ENCODE results near the gene ADGRV1.

Gene ADGRV1

DNA sequence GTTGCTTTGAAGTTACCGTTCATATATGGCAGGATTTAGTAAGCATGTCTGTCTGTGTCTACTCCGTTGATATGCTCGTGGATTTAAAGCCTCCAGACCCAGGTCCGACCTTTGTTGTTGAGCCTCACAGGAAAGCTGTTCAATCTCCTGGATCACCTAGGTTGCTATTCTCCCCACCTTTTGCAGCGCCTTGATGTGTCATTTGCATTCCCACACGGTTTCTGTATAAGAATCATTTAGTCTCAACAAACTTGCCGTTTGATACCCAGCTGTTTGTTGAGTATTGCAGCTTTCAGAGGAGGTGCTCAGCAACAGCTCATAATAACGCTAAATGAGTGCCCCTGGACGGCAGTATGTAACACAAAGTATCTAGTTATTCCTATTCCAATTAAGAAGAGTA lies 1.2 kb upstream of the ADGRV1 start:
- Histone ChIP-seq H3K4me3 (ENCODE audit: low read depth in 1 of 2, low read length in 2 of 2) (no peak overlapping the region), H2AFZ (ENCODE audit: low read depth, low read length) (no peak overlapping the region), H3K27me3 (ENCODE audit: insufficient read depth, low read length, poor library complexity) (peaks cover 10% of the 10 kb centered on the region), H3K4me2 (ENCODE audit: insufficient read depth, low read length) (no peak overlapping the region), H3K27ac (ENCODE audit: low read length) (no peak overlapping the region), H3K4me1 (ENCODE audit: insufficient read depth, low read length) (no peaks in the 10 kb centered on the region), H3K9ac (ENCODE audit: low read depth, low read length) (no peak overlapping the region), H4K20me1 (ENCODE audit: insufficient read depth, low read length) (no peaks in the 10 kb centered on the region), H3K36me3 (ENCODE audit: insufficient read depth, low read length) (no peaks in the 10 kb centered on the region), H3K79me2 (ENCODE audit: insufficient read depth, low read length) (no peaks in the 10 kb centered on the region), H3K9me3 (ENCODE audit: insufficient read depth, low read length, severe bottlenecking) (no peaks in the 10 kb centered on the region)
- no peak for DNase-seq
- no peak for TF ChIP-seq EZH2 (IDR thresholded peaks at IDR 0.05; ENCODE audit: borderline replicate concordance, low read depth, low read length, severe bottlenecking)
- TF ChIP-seq, protein P1, sequence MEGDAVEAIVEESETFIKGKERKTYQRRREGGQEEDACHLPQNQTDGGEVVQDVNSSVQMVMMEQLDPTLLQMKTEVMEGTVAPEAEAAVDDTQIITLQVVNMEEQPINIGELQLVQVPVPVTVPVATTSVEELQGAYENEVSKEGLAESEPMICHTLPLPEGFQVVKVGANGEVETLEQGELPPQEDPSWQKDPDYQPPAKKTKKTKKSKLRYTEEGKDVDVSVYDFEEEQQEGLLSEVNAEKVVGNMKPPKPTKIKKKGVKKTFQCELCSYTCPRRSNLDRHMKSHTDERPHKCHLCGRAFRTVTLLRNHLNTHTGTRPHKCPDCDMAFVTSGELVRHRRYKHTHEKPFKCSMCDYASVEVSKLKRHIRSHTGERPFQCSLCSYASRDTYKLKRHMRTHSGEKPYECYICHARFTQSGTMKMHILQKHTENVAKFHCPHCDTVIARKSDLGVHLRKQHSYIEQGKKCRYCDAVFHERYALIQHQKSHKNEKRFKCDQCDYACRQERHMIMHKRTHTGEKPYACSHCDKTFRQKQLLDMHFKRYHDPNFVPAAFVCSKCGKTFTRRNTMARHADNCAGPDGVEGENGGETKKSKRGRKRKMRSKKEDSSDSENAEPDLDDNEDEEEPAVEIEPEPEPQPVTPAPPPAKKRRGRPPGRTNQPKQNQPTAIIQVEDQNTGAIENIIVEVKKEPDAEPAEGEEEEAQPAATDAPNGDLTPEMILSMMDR (IDR thresholded peaks at IDR 0.05; ENCODE audit: borderline replicate concordance, extremely low read depth, low read length, poor library complexity, severe bottlenecking): no peak
- ATAC-seq (ENCODE audit: insufficient read depth, low read depth): no peak

DNA sequence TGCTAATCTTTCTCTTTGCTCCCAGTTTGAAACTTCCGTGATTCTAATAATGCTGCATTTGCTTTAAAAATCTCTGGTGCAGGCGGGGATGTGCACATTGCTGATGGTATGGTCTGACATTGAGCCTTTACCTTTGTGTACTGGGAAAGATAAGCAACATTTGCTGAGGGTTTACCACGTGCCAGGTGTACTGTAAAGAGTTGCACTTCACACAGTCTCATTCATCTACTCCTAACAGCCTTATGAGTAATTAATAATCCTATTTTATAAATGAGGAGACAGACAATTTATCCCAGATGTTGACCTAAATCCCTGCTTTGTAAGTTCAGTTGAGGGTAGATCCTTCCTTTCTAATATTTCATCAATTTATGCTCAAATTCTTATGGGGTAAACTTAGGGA lies 726 bp upstream of the ADGRV1 start:
- TF ChIP-seq, protein P1 (IDR thresholded peaks at IDR 0.05; ENCODE audit: borderline replicate concordance, extremely low read depth, low read length, poor library complexity, severe bottlenecking): no peak
- TF ChIP-seq EZH2 (IDR thresholded peaks at IDR 0.05; ENCODE audit: borderline replicate concordance, low read depth, low read length, severe bottlenecking): no peak
- Histone ChIP-seq H2AFZ (ENCODE audit: low read depth, low read length) (no peak overlapping the region), H3K4me3 (ENCODE audit: low read depth in 1 of 2, low read length in 2 of 2) (no peak overlapping the region)

DNA sequence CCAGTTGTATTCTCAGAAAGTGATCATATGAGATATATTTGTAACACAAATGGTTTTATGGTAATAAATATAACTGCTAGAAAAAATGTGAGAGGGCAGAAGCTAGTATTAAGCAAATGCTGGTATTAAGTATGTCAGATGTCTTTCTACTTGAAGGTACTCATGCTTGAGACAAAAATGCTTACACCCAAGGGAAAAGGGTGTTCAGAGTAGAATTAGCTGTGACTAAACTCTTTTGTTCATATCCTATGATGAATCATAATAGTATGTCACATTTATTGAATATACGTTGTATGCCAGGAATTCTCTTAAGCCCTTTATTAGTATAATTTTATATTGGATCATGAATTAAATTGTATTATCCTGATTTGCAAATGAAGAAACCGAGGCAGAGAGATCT lies 2.2 kb downstream of the ADGRV1 start:
- TF ChIP-seq, protein P1 (IDR thresholded peaks at IDR 0.05; ENCODE audit: borderline replicate concordance, extremely low read depth, low read length, poor library complexity, severe bottlenecking): no peak
- no peak for TF ChIP-seq EZH2 (IDR thresholded peaks at IDR 0.05; ENCODE audit: borderline replicate concordance, low read depth, low read length, severe bottlenecking)
- ATAC-seq (ENCODE audit: insufficient read depth, low read depth) (no peak), DNase-seq (no peak)
- no peaks in the 10 kb centered on the region for H3K4me1 ChIP-seq (ENCODE audit: insufficient read depth, low read length)
- H3K27me3 ChIP-seq (ENCODE audit: insufficient read depth, low read length, poor library complexity): peaks cover 6% of the 10 kb centered on the region
- no peaks in the 10 kb centered on the region for H3K36me3 ChIP-seq (ENCODE audit: insufficient read depth, low read length)
- H4K20me1 ChIP-seq (ENCODE audit: insufficient read depth, low read length): no peaks in the 10 kb centered on the region
- H3K4me2 ChIP-seq (ENCODE audit: insufficient read depth, low read length): no peak overlapping the region
- no peak overlapping the region for H3K9ac ChIP-seq (ENCODE audit: low read depth, low read length)
- no peak overlapping the region for H2AFZ ChIP-seq (ENCODE audit: low read depth, low read length)
- H3K4me3 ChIP-seq (ENCODE audit: low read depth in 1 of 2, low read length in 2 of 2): no peak overlapping the region
- H3K79me2 ChIP-seq (ENCODE audit: insufficient read depth, low read length): no peaks in the 10 kb centered on the region
- H3K27ac ChIP-seq (ENCODE audit: low read length): no peak overlapping the region
- no peaks in the 10 kb centered on the region for H3K9me3 ChIP-seq (ENCODE audit: insufficient read depth, low read length, severe bottlenecking)

More for the DNA sequence above, 726 bp upstream of the ADGRV1 start:
- no peak overlapping the region for H3K9ac ChIP-seq (ENCODE audit: low read depth, low read length)
- ATAC-seq (ENCODE audit: insufficient read depth, low read depth) (no peak), DNase-seq (no peak)
- H4K20me1 ChIP-seq (ENCODE audit: insufficient read depth, low read length): no peaks in the 10 kb centered on the region
- no peak overlapping the region for H3K27ac ChIP-seq (ENCODE audit: low read length)
- H3K36me3 ChIP-seq (ENCODE audit: insufficient read depth, low read length): no peaks in the 10 kb centered on the region
- H3K27me3 ChIP-seq (ENCODE audit: insufficient read depth, low read length, poor library complexity): peaks cover 6% of the 10 kb centered on the region
- H3K9me3 ChIP-seq (ENCODE audit: insufficient read depth, low read length, severe bottlenecking): no peaks in the 10 kb centered on the region
- no peaks in the 10 kb centered on the region for H3K79me2 ChIP-seq (ENCODE audit: insufficient read depth, low read length)
- H3K4me2 ChIP-seq (ENCODE audit: insufficient read depth, low read length): no peak overlapping the region
- no peaks in the 10 kb centered on the region for H3K4me1 ChIP-seq (ENCODE audit: insufficient read depth, low read length)

- Histone ChIP-seq H4K20me1 (ENCODE audit: insufficient read depth, low read length) (no peaks in the 10 kb centered on the region), H3K4me2 (ENCODE audit: insufficient read depth, low read length) (no peak overlapping the region), H2AFZ (ENCODE audit: low read depth, low read length) (no peak overlapping the region), H3K4me1 (ENCODE audit: insufficient read depth, low read length) (no peaks in the 10 kb centered on the region), H3K4me3 (ENCODE audit: low read depth in 1 of 2, low read length in 2 of 2) (no peak overlapping the region), H3K9me3 (ENCODE audit: insufficient read depth, low read length, severe bottlenecking) (no peaks in the 10 kb centered on the region), H3K27me3 (ENCODE audit: insufficient read depth, low read length, poor library complexity) (peaks cover 6% of the 10 kb centered on the region), H3K36me3 (ENCODE audit: insufficient read depth, low read length) (no peaks in the 10 kb centered on the region), H3K27ac (ENCODE audit: low read length) (no peak overlapping the region), H3K79me2 (ENCODE audit: insufficient read depth, low read length) (no peaks in the 10 kb centered on the region), H3K9ac (ENCODE audit: low read depth, low read length) (no peak overlapping the region)
- no peak for DNase-seq
- TF ChIP-seq EZH2 (IDR thresholded peaks at IDR 0.05; ENCODE audit: borderline replicate concordance, low read depth, low read length, severe bottlenecking): no peak
- TF ChIP-seq, protein P1 (IDR thresholded peaks at IDR 0.05; ENCODE audit: borderline replicate concordance, extremely low read depth, low read length, poor library complexity, severe bottlenecking): no peak
- no peak for ATAC-seq (ENCODE audit: insufficient read depth, low read depth)
Measured at GRCh38 chr5:90561766-90562165, 3.2 kb downstream of the ADGRV1 start.

Measured in DND-41 (cell line).